ENCODE results near the gene GARIN5B.

Gene GARIN5B

GRCh38 chr19:55340784-55341147, 22.3 kb downstream of the GARIN5B start:
- Histone ChIP-seq H3K4ac (ENCODE audit: low read depth, low read length) (peak overlapping the region; percentile 95), H3K18ac (ENCODE audit: low read length) (peak overlapping the region; percentile 96), H3K4me2 (ENCODE audit: low read length) (peak overlapping the region; percentile 90), H2AK5ac (ENCODE audit: low read length) (peak overlapping the region; percentile 99), H3K27me3 (ENCODE audit: insufficient read depth, low read length) (no peaks in the 10 kb centered on the region), H3K79me1 (ENCODE audit: low read length) (peaks cover 28% of the 10 kb centered on the region), H3K79me2 (ENCODE audit: control insufficient read depth, insufficient read depth, low read length, poor library complexity) (peaks cover 8% of the 10 kb centered on the region), H3K27ac (ENCODE audit: low read depth, low read length) (peak overlapping the region; percentile 73), H4K8ac (ENCODE audit: low read depth, low read length) (peak overlapping the region; percentile 87), H4K91ac (ENCODE audit: low read depth, low read length) (peak overlapping the region; percentile 95), H2BK5ac (ENCODE audit: low read depth, low read length, poor library complexity) (peak overlapping the region; percentile 86), H2AFZ (ENCODE audit: insufficient read depth, low read length, poor library complexity) (no peak overlapping the region), H3K9me3 (ENCODE audit: insufficient read depth, low read depth, low read length) (no peaks in the 10 kb centered on the region), H2BK120ac (ENCODE audit: insufficient read depth, low read length, poor library complexity) (peak overlapping the region; percentile 81), H3K14ac (ENCODE audit: low read length) (peak overlapping the region; percentile 98), H4K12ac (ENCODE audit: low read depth, low read length) (peak overlapping the region; percentile 33), H3K4me3 (ENCODE audit: low read depth, low read length) (peak overlapping the region; percentile 76), H3K23ac (ENCODE audit: low read length) (no peak overlapping the region), H3K9ac (ENCODE audit: low read length) (peak overlapping the region; percentile 81), H3K36me3 (ENCODE audit: control insufficient read depth in 1 of 2, insufficient read depth in 2 of 2, low read length in 2 of 2) (peaks cover 29 to 35% of the 10 kb centered on the region in 2 experiments), H2BK12ac (ENCODE audit: low read length) (peak overlapping the region; percentile 26), H3K4me1 (ENCODE audit: control insufficient read depth in 1 of 2, insufficient read depth in 2 of 2, low read length in 2 of 2) (peaks cover 10 to 27% of the 10 kb centered on the region in 2 experiments)
- WGBS (ENCODE audit: extremely low coverage, insufficient coverage, insufficient read length), result no CpG with 5 or more reads among the region's 24 CpGs
- peak in 1 of 2 donors; percentile 39 for DNase-seq

DNA sequence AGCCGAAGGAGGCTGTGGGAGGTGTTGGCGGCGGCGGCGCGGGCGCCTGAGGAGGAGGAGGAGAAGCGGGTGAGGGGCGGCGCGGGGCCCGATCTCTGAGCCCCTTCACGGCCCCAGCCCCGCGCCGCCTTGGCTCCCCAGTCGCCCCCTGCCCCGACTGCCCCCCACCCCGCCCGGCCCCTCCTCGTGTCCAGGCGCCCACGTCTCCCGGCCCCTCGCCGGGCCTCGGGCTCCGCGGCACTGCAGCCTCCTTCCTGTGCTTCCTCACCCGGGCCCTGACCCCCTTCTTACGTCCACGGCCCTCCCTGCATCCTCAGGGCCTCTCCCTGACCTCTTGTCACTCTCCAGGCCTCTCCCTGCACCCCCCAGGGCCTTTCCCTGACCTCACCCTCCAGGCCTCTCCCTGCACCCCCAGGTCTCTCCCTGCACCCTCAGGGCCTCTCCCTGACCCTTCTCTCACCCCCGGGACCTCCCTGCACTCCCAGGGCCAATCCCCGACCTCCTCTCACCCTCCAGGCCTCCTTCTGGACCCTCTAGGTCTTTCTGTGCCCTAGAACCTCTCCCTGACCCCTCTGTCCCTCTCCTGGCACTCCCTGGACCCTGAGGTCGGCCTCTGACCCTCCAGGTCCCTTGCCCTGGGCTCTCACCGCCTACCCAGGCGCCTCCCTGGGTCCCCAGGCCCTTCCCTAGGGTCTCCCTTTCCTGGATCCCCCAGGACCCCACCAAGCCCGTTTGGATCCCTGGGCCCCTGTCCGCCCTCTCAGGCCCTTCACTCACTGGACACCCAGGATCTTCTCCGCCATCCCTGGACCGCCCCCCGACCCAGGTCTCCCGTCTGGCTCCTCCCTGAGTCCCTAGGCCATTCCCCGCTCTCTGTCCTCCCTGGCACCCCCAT, 22.9 kb downstream of the GARIN5B start:
- no peak for DNase-seq
- peak overlapping the region; percentile 73 for H3K27ac ChIP-seq (ENCODE audit: low read depth, low read length)
- peak overlapping the region; percentile 81 for H3K9ac ChIP-seq (ENCODE audit: low read length)
- H3K4me2 ChIP-seq (ENCODE audit: low read length), result peak overlapping the region; percentile 90
- H2AFZ ChIP-seq (ENCODE audit: insufficient read depth, low read length, poor library complexity), result peak overlapping the region; percentile 66
- H2BK12ac ChIP-seq (ENCODE audit: low read length), result peak overlapping the region; percentile 67
- H3K9me3 ChIP-seq (ENCODE audit: insufficient read depth, low read depth, low read length), result no peaks in the 10 kb centered on the region
- H3K23ac ChIP-seq (ENCODE audit: low read length), result no peak overlapping the region
- no CpG with 5 or more reads among the region's 44 CpGs for WGBS (ENCODE audit: extremely low coverage, insufficient coverage, insufficient read length)
- H2BK5ac ChIP-seq (ENCODE audit: low read depth, low read length, poor library complexity), result peak overlapping the region; percentile 86
- peak overlapping the region; percentile 96 for H3K18ac ChIP-seq (ENCODE audit: low read length)
- peak overlapping the region; percentile 81 for H2BK120ac ChIP-seq (ENCODE audit: insufficient read depth, low read length, poor library complexity)
- no peaks in the 10 kb centered on the region for H3K27me3 ChIP-seq (ENCODE audit: insufficient read depth, low read length)
- H4K12ac ChIP-seq (ENCODE audit: low read depth, low read length), result peak overlapping the region; percentile 88
- H3K79me2 ChIP-seq (ENCODE audit: control insufficient read depth, insufficient read depth, low read length, poor library complexity), result peaks cover 8% of the 10 kb centered on the region
- H3K4ac ChIP-seq (ENCODE audit: low read depth, low read length), result peak overlapping the region; percentile 95
- peak overlapping the region; percentile 95 for H4K91ac ChIP-seq (ENCODE audit: low read depth, low read length)
- H3K14ac ChIP-seq (ENCODE audit: low read length), result peak overlapping the region; percentile 98
- H3K4me1 ChIP-seq (ENCODE audit: control insufficient read depth in 1 of 2, insufficient read depth in 2 of 2, low read length in 2 of 2), result peaks cover 10 to 27% of the 10 kb centered on the region in 2 experiments
- H3K79me1 ChIP-seq (ENCODE audit: low read length), result peaks cover 25% of the 10 kb centered on the region
- H3K4me3 ChIP-seq (ENCODE audit: low read depth, low read length), result peak overlapping the region; percentile 76
- H2AK5ac ChIP-seq (ENCODE audit: low read length), result peak overlapping the region; percentile 99
- H4K8ac ChIP-seq (ENCODE audit: low read depth, low read length), result peak overlapping the region; percentile 87
- peaks cover 25 to 30% of the 10 kb centered on the region in 2 experiments for H3K36me3 ChIP-seq (ENCODE audit: control insufficient read depth in 1 of 2, insufficient read depth in 2 of 2, low read length in 2 of 2)

DNA sequence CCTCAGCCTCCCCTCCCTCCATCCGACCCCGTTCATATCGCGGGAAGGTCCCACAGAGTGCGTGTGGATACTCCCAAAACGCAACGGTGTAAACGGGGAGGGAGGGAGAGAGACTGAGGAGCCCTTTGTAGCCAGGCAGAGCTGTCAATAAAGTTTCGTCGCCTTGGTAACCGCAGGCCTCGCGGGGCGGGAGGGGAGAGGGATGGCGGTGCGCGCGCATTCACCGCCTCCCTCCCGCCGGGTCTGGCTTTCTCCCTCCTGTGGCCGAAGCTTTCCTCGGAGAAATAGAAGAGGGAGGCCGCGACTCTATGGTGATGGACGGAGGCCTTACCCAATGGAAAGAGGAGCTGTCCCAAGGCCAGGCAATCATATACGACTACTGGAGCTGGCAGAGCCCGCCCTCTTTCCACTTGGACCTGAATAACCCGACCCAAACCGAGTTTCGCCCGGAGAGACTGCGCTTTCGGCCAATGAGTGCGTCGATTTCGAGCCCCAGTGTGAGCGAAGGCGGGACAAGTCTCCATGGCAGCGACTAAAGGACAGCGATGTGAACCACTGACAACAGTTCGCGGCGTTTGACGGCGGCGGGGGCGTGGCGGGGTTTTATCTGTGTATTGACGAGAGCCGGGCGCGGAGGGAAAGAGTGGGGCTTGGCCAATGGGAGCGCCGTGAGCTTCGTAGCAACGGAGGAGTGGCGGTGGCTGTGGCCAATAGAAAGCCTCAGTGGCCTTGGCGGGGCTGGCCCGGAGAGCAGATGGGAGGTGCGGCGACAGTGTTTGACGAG, 23.8 kb downstream of the GARIN5B start, which contains the start of gene KMT5C:
Gene KMT5C (plus strand): TSS at position 772 of the 784 bp plus-strand sequence. CDS start 2,061 bp downstream, outside the sequence.
- Histone ChIP-seq H4K12ac (ENCODE audit: low read depth, low read length) (peak within 1 kb of the TSS; percentile 88), H3K4ac (ENCODE audit: low read depth, low read length) (peak within 1 kb of the TSS; percentile 95), H3K14ac (ENCODE audit: low read length) (peak within 1 kb of the TSS; percentile 98), H2BK5ac (ENCODE audit: low read depth, low read length, poor library complexity) (peak within 1 kb of the TSS; percentile 95), H3K18ac (ENCODE audit: low read length) (peak within 1 kb of the TSS; percentile 96), H4K91ac (ENCODE audit: low read depth, low read length) (peak within 1 kb of the TSS; percentile 96), H3K79me2 (ENCODE audit: control insufficient read depth, insufficient read depth, low read length, poor library complexity) (peaks cover 8% of the 10 kb centered on the region), H3K4me1 (ENCODE audit: control insufficient read depth in 1 of 2, insufficient read depth in 2 of 2, low read length in 2 of 2) (peaks cover 8 to 21% of the 10 kb centered on the region in 2 experiments), H3K79me1 (ENCODE audit: low read length) (peaks cover 16% of the 10 kb centered on the region), H3K4me2 (ENCODE audit: low read length) (peak within 1 kb of the TSS; percentile 90), H3K9me3 (ENCODE audit: insufficient read depth, low read depth, low read length) (no peaks in the 10 kb centered on the region), H3K27me3 (ENCODE audit: insufficient read depth, low read length) (no peaks in the 10 kb centered on the region), H2BK120ac (ENCODE audit: insufficient read depth, low read length, poor library complexity) (peak within 1 kb of the TSS; percentile 91), H4K8ac (ENCODE audit: low read depth, low read length) (peak within 1 kb of the TSS; percentile 87), H3K9ac (ENCODE audit: low read length) (peak within 1 kb of the TSS; percentile 81), H2BK12ac (ENCODE audit: low read length) (peak within 1 kb of the TSS; percentile 67), H2AFZ (ENCODE audit: insufficient read depth, low read length, poor library complexity) (peak within 1 kb of the TSS; percentile 66), H3K36me3 (ENCODE audit: control insufficient read depth in 1 of 2, insufficient read depth in 2 of 2, low read length in 2 of 2) (peaks cover 22 to 24% of the 10 kb centered on the region in 2 experiments), H3K4me3 (ENCODE audit: low read depth, low read length) (peak within 1 kb of the TSS; percentile 76), H2AK5ac (ENCODE audit: low read length) (peak within 1 kb of the TSS; percentile 99), H3K23ac (ENCODE audit: low read length) (no peak within 1 kb of the TSS), H3K27ac (ENCODE audit: low read depth, low read length) (peak within 1 kb of the TSS; percentile 98)
- peak; percentile 100 for DNase-seq
- no CpG with 5 or more reads among the region's 63 CpGs for WGBS (ENCODE audit: extremely low coverage, insufficient coverage, insufficient read length)

DNA sequence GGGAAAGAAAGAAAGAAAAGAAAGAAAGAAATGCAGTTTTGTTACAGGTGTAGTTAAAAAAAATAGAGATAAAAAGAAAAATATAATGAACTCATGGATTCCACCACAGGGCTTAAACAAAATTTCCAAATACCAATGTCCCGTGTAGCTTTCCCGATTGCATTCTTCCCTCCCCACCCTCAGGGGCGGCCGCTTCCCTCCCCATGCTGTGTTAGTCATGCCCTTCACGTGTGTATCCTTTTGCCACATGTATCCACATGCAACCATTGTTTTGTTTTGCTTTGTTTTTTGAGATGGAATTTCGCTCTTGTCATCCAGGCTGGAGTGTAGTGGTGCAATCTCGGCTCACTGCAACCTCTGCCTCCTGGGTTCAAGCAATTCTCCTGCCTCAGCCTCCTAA, 27.0 kb downstream of the GARIN5B start:
- Histone ChIP-seq H3K18ac (ENCODE audit: low read length) (no peak overlapping the region), H3K4ac (ENCODE audit: low read depth, low read length) (no peak overlapping the region), H2AK5ac (ENCODE audit: low read length) (no peak overlapping the region), H3K27ac (ENCODE audit: low read depth, low read length) (no peak overlapping the region), H3K79me2 (ENCODE audit: control insufficient read depth, insufficient read depth, low read length, poor library complexity) (peaks cover 8% of the 10 kb centered on the region), H3K14ac (ENCODE audit: low read length) (no peak overlapping the region), H4K8ac (ENCODE audit: low read depth, low read length) (no peak overlapping the region), H2AFZ (ENCODE audit: insufficient read depth, low read length, poor library complexity) (no peak overlapping the region), H3K9ac (ENCODE audit: low read length) (no peak overlapping the region), H3K79me1 (ENCODE audit: low read length) (peaks cover 15% of the 10 kb centered on the region), H3K23ac (ENCODE audit: low read length) (no peak overlapping the region), H3K36me3 (ENCODE audit: control insufficient read depth in 1 of 2, insufficient read depth in 2 of 2, low read length in 2 of 2) (no peaks in the 10 kb centered on the region), H3K27me3 (ENCODE audit: insufficient read depth, low read length) (no peaks in the 10 kb centered on the region), H4K12ac (ENCODE audit: low read depth, low read length) (no peak overlapping the region), H2BK12ac (ENCODE audit: low read length) (no peak overlapping the region), H3K4me3 (ENCODE audit: low read depth, low read length) (no peak overlapping the region), H3K4me1 (ENCODE audit: control insufficient read depth in 1 of 2, insufficient read depth in 2 of 2, low read length in 2 of 2) (peaks cover 3 to 10% of the 10 kb centered on the region in 2 experiments), H2BK120ac (ENCODE audit: insufficient read depth, low read length, poor library complexity) (no peak overlapping the region), H3K9me3 (ENCODE audit: insufficient read depth, low read depth, low read length) (no peaks in the 10 kb centered on the region), H3K4me2 (ENCODE audit: low read length) (no peak overlapping the region), H4K91ac (ENCODE audit: low read depth, low read length) (no peak overlapping the region), H2BK5ac (ENCODE audit: low read depth, low read length, poor library complexity) (no peak overlapping the region)
- WGBS (ENCODE audit: extremely low coverage, insufficient coverage, insufficient read length), result no CpG with 5 or more reads among the region's 7 CpGs
- DNase-seq, result peak; percentile 92 to 95
